ENCODE results near the gene OTUD6A.

GRCh38 chrX:70043685-70044084 lies 18.6 kb upstream of the OTUD6A start:
- TF ChIP-seq CTCF (IDR thresholded peaks at IDR 0.05) (no peak), POLR2AphosphoS5 (IDR thresholded peaks at IDR 0.05) (no peak), EP300 (IDR thresholded peaks at IDR 0.05) (no peak)

Data from stomach (tissue), 4 donors.